Breast epithelium (tissue), 3 donors: ENCODE measurements around the gene UTP3.

Source experiments
- POLR2A ChIP-seq: fragments of 450-650 bp; IDR thresholded peaks from one replicate; pipeline ENCODE4 v1.6.1; 2016; ENCODE audit warnings: antibody characterized with exemption, mild to moderate bottlenecking, moderate library complexity
- POLR2AphosphoS5 ChIP-seq, 3 donors: sonication (generic); formaldehyde crosslinking; IDR thresholded peaks; one replicate each; pipeline ENCODE4 v1.6.1; 2017; ENCODE audit warnings: antibody characterized with exemption in 3 of 3
- TF ChIP-seq, protein P1 (sequence below), 3 donors: fragments of 450-650 bp; IDR thresholded peaks; one replicate each; pipeline ENCODE4 v1.5.1; 2016 to 2017; ENCODE audit warnings: antibody characterized with exemption in 3 of 3, mild to moderate bottlenecking in 3 of 3, moderate library complexity in 3 of 3

DNA sequence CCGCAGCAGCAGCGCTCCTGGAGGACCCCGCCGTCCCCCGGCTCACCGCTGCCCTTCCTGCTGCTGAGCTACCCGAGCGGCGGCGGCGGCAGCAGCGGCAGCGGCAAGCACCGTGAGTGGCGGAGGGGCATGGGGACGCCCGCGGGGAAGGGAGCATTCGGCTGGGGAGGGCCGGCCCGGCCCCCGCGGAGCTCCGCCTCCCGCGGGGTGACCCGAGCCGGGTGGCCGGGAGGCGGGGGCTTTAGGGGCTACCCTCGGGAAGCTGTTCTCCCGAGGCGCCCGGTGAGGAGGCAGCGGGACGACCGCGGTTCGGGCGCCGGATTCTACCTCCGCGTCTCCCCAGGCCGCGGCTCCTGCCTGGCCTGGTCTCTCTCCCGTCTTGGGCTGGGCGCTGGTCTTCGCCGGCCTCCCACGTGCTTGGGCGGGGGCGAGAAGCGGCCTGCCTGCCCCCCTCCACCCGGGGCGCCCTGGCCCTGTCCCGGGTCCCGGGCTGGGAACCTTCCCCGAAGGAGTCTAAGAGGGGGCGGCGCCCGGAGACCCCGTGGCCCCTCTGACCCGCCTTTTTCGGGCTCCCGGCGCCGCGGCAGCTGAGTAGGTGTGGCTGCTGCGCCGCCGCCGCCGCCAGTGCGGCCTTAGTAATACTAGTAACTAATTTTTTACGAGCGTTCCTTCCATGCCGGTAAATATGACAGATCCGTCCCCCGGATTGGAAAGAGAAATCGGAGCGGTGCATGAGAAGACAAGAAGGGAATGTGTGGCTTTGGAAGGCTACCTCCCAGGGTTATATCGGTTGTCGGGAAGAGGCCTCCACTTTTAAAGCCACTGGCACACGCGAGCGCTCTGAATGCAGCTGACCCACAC lies 17.1 kb downstream of the UTP3 start:
- TF ChIP-seq, protein P1, sequence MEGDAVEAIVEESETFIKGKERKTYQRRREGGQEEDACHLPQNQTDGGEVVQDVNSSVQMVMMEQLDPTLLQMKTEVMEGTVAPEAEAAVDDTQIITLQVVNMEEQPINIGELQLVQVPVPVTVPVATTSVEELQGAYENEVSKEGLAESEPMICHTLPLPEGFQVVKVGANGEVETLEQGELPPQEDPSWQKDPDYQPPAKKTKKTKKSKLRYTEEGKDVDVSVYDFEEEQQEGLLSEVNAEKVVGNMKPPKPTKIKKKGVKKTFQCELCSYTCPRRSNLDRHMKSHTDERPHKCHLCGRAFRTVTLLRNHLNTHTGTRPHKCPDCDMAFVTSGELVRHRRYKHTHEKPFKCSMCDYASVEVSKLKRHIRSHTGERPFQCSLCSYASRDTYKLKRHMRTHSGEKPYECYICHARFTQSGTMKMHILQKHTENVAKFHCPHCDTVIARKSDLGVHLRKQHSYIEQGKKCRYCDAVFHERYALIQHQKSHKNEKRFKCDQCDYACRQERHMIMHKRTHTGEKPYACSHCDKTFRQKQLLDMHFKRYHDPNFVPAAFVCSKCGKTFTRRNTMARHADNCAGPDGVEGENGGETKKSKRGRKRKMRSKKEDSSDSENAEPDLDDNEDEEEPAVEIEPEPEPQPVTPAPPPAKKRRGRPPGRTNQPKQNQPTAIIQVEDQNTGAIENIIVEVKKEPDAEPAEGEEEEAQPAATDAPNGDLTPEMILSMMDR (IDR thresholded peaks at IDR 0.05) = no peak
- peak in 1 of 3 donors; percentile 21 for TF ChIP-seq POLR2AphosphoS5 (IDR thresholded peaks at IDR 0.05)
- TF ChIP-seq POLR2A = no peak
